Smooth muscle cell (in vitro differentiated cells): ENCODE measurements around the gene CXCL9. TPM values are rescaled to one million over a fixed set of nuclear protein-coding genes. Genes with fewer than 3 reads are reported as not detected.

Source experiments
- DNase-seq: peaks from one replicate; lab custom pipeline; 2025; ENCODE audit not compliant: unreplicated experiment; lab: John Stamatoyannopoulos, UW
- H2AFZ ChIP-seq: fragments of 200-600 bp; sonication (generic); 2 replicates; pipeline ENCODE4 v1.6.0; 2016; ENCODE audit warnings: antibody characterized with exemption, low read depth, mild to moderate bottlenecking
- H3F3A ChIP-seq: fragments of 200-600 bp; sonication (generic); 2 replicates; pipeline ENCODE4 v1.6.0; 2017; ENCODE audit warnings: antibody characterized with exemption, low read depth
- H3K27ac ChIP-seq: fragments of 200-600 bp; sonication (generic); 2 replicates; pipeline ENCODE4 v1.5.1; 2016; ENCODE audit warnings: low read depth, mild to moderate bottlenecking
- H3K27me3 ChIP-seq: fragments of 200-600 bp; sonication (generic); 2 replicates; pipeline ENCODE4 v1.6.1; 2016; ENCODE audit warnings: low read depth, mild to moderate bottlenecking
- H3K36me3 ChIP-seq: fragments of 200-600 bp; sonication (generic); 2 replicates; pipeline ENCODE4 v1.5.1; 2016; ENCODE audit warnings: low read depth
- H3K4me1 ChIP-seq: fragments of 200-600 bp; sonication (generic); 2 replicates; pipeline ENCODE4 v1.5.1; 2016; ENCODE audit warnings: low read depth
- H3K4me2 ChIP-seq: fragments of 200-600 bp; sonication (generic); 2 replicates; pipeline ENCODE4 v1.6.0; 2016; ENCODE audit warnings: mild to moderate bottlenecking
- H3K4me3 ChIP-seq: fragments of 200-600 bp; sonication (generic); 2 replicates; pipeline ENCODE4 v1.5.1; 2016; ENCODE audit warnings: mild to moderate bottlenecking
- H3K79me2 ChIP-seq: fragments of 200-600 bp; sonication (generic); 2 replicates; pipeline ENCODE4 v1.6.0; 2016; ENCODE audit warnings: low read depth, mild to moderate bottlenecking
- H3K9ac ChIP-seq: fragments of 200-600 bp; sonication (generic); 2 replicates; pipeline ENCODE4 v1.6.0; 2016; ENCODE audit warnings: low read depth
- H3K9me3 ChIP-seq: fragments of 200-600 bp; sonication (generic); replicated peaks from 2 replicates; pipeline ENCODE4 v1.5.1; 2016; ENCODE audit warnings: low read depth
- H4K20me1 ChIP-seq: fragments of 200-600 bp; sonication (generic); 2 replicates; pipeline ENCODE4 v1.6.0; 2016; ENCODE audit warnings: low read depth
- CTCF ChIP-seq: fragments of 200-600 bp; sonication (generic); IDR thresholded peaks from 2 replicates; pipeline ENCODE4 v1.5.1; 2017; ENCODE audit warnings: borderline replicate concordance, mild to moderate bottlenecking, antibody characterized with exemption; ENCODE audit not compliant: insufficient read depth, poor library complexity, severe bottlenecking
- WGBS: methylation state at CpG from one replicate; pipeline ENCODE4 v1.1.7; 2016; ENCODE audit warnings: low lambda C conversion rate; 5-methylcytosine and 5-hydroxymethylcytosine counted together
- polyA plus RNA-seq: library from polyadenylated mRNA; unstranded; fragments of >200 nt; fragmentation: Nextera tagmentation; extraction: Ambion mirVana; gene quantifications from 2 replicates; pipeline ENCODE4 v1.2.1, GENCODE V29; 2016
- total RNA-seq: library from RNA; depleted of rRNA; stranded (reverse); fragments of >200 nt; gene quantifications from 2 replicates; pipeline ENCODE4 v1.2.3, GENCODE V29; 2014

CXCL9 gene
- total and polyA plus RNA-seq, 2 experiments from 2014 or later = 0.16 to 0.45 TPM

DNA sequence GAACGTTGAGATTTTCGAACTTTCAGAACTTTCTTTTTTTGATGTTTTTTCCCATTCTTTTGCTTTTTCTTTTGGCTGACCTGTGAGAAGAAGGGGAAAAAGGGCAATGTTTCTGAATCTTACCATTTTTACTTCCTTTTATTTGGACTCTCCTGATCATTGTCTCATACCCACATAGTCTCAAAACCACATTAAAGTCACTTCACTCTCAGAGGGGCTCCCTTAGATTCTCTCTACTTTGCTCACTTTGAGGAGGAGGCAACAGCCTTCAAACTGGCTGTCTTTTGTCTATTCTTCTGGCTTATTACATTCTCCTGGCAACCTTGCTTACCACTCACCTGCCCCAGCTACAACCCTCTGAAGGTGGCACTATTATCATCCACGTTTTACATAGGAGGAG is 3.7 kb downstream of the CXCL9 start:
- H3K4me3 ChIP-seq = no peak overlapping the region
- H3K4me2 ChIP-seq = no peak overlapping the region
- H3F3A ChIP-seq = no peaks in the 10 kb centered on the region
- H3K36me3 ChIP-seq = no peaks in the 10 kb centered on the region
- DNase-seq = no peak
- no peaks in the 10 kb centered on the region for H4K20me1 ChIP-seq
- H3K27ac ChIP-seq = no peak overlapping the region
- H3K9ac ChIP-seq = no peak overlapping the region
- no peak overlapping the region for H2AFZ ChIP-seq
- no peaks in the 10 kb centered on the region for H3K9me3 ChIP-seq
- H3K4me1 ChIP-seq = no peaks in the 10 kb centered on the region
- H3K79me2 ChIP-seq = no peaks in the 10 kb centered on the region
- 93% methylated on average over 3 of the region's 3 CpGs for WGBS
- H3K27me3 ChIP-seq = no peaks in the 10 kb centered on the region
- no peak for TF ChIP-seq CTCF

GRCh38 chr4:76003035-76003434 is 4.3 kb downstream of the CXCL9 start:
- no peak for TF ChIP-seq CTCF
- no peak overlapping the region for H3K27ac ChIP-seq
- no peaks in the 10 kb centered on the region for H3K9me3 ChIP-seq
- no peaks in the 10 kb centered on the region for H3K4me1 ChIP-seq
- H3K36me3 ChIP-seq = no peaks in the 10 kb centered on the region
- no peaks in the 10 kb centered on the region for H4K20me1 ChIP-seq
- H3K9ac ChIP-seq = no peak overlapping the region
- H3K4me2 ChIP-seq = no peak overlapping the region
- WGBS = 46% methylated on average over 2 of the region's 2 CpGs
- H3K4me3 ChIP-seq = no peak overlapping the region
- H3K27me3 ChIP-seq = no peaks in the 10 kb centered on the region
- H3K79me2 ChIP-seq = no peaks in the 10 kb centered on the region
- DNase-seq = no peak
- H2AFZ ChIP-seq = no peak overlapping the region
- H3F3A ChIP-seq = no peaks in the 10 kb centered on the region

DNA sequence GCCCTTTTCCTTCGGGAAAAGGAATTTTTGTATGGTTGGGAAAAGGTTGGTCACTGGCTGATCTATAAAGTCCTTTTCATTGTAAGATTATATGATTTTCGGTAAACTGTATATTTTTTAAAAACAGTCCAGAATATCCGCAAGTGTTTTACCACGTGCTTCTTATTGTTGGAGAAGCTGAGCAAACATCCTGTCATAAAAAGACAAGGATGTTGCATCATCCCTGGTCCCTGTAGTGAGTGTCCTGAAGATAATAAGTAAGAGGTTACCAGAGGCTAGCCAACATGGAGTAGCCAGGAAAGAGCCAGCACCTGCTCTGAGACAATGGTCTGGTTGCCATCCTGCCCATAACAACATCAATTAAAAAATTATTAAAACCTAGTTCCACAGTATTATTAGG is 5.1 kb downstream of the CXCL9 start:
- Histone ChIP-seq H4K20me1 (no peaks in the 10 kb centered on the region), H3K36me3 (no peaks in the 10 kb centered on the region), H3K79me2 (no peaks in the 10 kb centered on the region), H3K4me2 (no peak overlapping the region), H3K9ac (no peak overlapping the region), H3K9me3 (no peaks in the 10 kb centered on the region), H2AFZ (no peak overlapping the region), H3K4me1 (no peaks in the 10 kb centered on the region), H3K27ac (no peak overlapping the region), H3F3A (no peaks in the 10 kb centered on the region), H3K4me3 (no peak overlapping the region), H3K27me3 (no peaks in the 10 kb centered on the region)
- DNase-seq = no peak
- no peak for TF ChIP-seq CTCF
- WGBS = 77% methylated on average over 4 of the region's 4 CpGs

GRCh38 chr4:76001700-76002099 is 5.6 kb downstream of the CXCL9 start:
- no peak for TF ChIP-seq CTCF
- Histone ChIP-seq H3K9me3 (no peaks in the 10 kb centered on the region), H3K27ac (no peak overlapping the region), H3K36me3 (no peaks in the 10 kb centered on the region), H3K9ac (no peak overlapping the region), H3K4me3 (no peak overlapping the region), H3K79me2 (no peaks in the 10 kb centered on the region), H2AFZ (no peak overlapping the region), H3K4me2 (no peak overlapping the region), H3F3A (no peaks in the 10 kb centered on the region), H4K20me1 (no peaks in the 10 kb centered on the region), H3K4me1 (no peaks in the 10 kb centered on the region), H3K27me3 (no peaks in the 10 kb centered on the region)
- 87% methylated on average over 7 of the region's 7 CpGs for WGBS
- no peak for DNase-seq
